HepG2 (cell line): Measurements from ENCODE around the gene CCDC18. TPM values are rescaled to one million over a fixed set of nuclear protein-coding genes. Genes with fewer than 3 reads are reported as not detected.
A peak's percentile ranks its signal among the peaks of the same experiment; 100 is the strongest.

Experiments used
- AGO2 ChIP-seq: fragments of 200-400 bp; formaldehyde crosslinking; optimal IDR thresholded peaks from 2 replicates; pipeline ENCODE3; 2017; ENCODE audit warnings: mild to moderate bottlenecking, low read depth, low read length, moderate library complexity
- ARID5B ChIP-seq: IDR thresholded peaks from 2 replicates; pipeline ENCODE4 v1.4.0; 2020; ENCODE audit warnings: mild to moderate bottlenecking, missing genetic modification reagents
- ASH2L ChIP-seq: fragments of 300-600, 200-600 bp; sonication (generic); IDR thresholded peaks from 2 replicates; pipeline ENCODE4 v1.7.0; 2017; ENCODE audit warnings: low read depth, mild to moderate bottlenecking, moderate library complexity, mixed read lengths, low read length; ENCODE audit not compliant: insufficient read length
- ATAD3A ChIP-seq: sonication (generic); formaldehyde crosslinking; IDR thresholded peaks from 2 replicates; pipeline ENCODE4 v1.4.0; 2020; ENCODE audit warnings: missing genetic modification reagents
- CHD4 ChIP-seq: fragments of 200-600 bp; sonication (generic); IDR thresholded peaks from 2 replicates; pipeline ENCODE4 v1.7.0; 2017; ENCODE audit warnings: mild to moderate bottlenecking, low read length, borderline replicate concordance
- CREB1 ChIP-seq, 2 experiments: fragments of 450-650 bp in 1 of 2; IDR thresholded peaks; 2 replicates each; pipeline ENCODE4 v1.6.1; 2016 to 2017; ENCODE audit warnings: control low read depth in 1 of 2, mild to moderate bottlenecking in 1 of 2, missing compliant biosample characterization in 1 of 2, missing genetic modification characterization in 1 of 2
- ELF3 ChIP-seq: IDR thresholded peaks from 2 replicates; pipeline ENCODE4 v1.6.1; 2016; ENCODE audit warnings: missing genetic modification reagents, missing compliant biosample characterization
- EZH2 ChIP-seq: conservative IDR thresholded peaks from 2 replicates; pipeline ENCODE4 v1.6.1; 2012; ENCODE audit warnings: mild to moderate bottlenecking, low read depth, low read length, moderate library complexity
- FOXA3 ChIP-seq: IDR thresholded peaks from 2 replicates; pipeline ENCODE4 v1.6.1; 2016; ENCODE audit warnings: missing genetic modification reagents, missing compliant biosample characterization
- POGZ ChIP-seq: sonication (generic); formaldehyde crosslinking; IDR thresholded peaks from 2 replicates; pipeline ENCODE4 v1.4.0; 2020; ENCODE audit warnings: mild to moderate bottlenecking, missing genetic modification reagents
- POLR2G ChIP-seq: fragments of 200-400 bp; formaldehyde crosslinking; IDR thresholded peaks from 2 replicates; pipeline ENCODE4 v1.6.1; 2018; ENCODE audit warnings: mild to moderate bottlenecking, low read depth, low read length, moderate library complexity
- SIN3A ChIP-seq: IDR thresholded peaks from 2 replicates; pipeline ENCODE4 v1.6.1; 2011; ENCODE audit warnings: low read depth, mild to moderate bottlenecking, control low read depth, low read length, borderline replicate concordance
- SNAPC5 ChIP-seq: sonication (generic); formaldehyde crosslinking; IDR thresholded peaks from 2 replicates; pipeline ENCODE4 v1.8.1; 2023; ENCODE audit warnings: mild to moderate bottlenecking, missing genetic modification reagents, borderline replicate concordance
- TEAD3 ChIP-seq: optimal IDR thresholded peaks from 2 replicates; pipeline ENCODE3; 2016; ENCODE audit warnings: borderline replicate concordance
- YY1 ChIP-seq: IDR thresholded peaks from 2 replicates; pipeline ENCODE4 v1.6.1; 2011; ENCODE audit warnings: low read length, low read depth, moderate library complexity, mild to moderate bottlenecking; ENCODE audit not compliant: insufficient read depth, insufficient replicate concordance
- ZFAT ChIP-seq: sonication (generic); formaldehyde crosslinking; conservative IDR thresholded peaks from 2 replicates; pipeline ENCODE4 v1.8.1; 2023; ENCODE audit warnings: missing genetic modification reagents, inconsistent platforms
- ZFP82 ChIP-seq: sonication (generic); formaldehyde crosslinking; IDR thresholded peaks from 2 replicates; pipeline ENCODE4 v1.5.1; 2020; ENCODE audit warnings: mild to moderate bottlenecking, missing genetic modification reagents, borderline replicate concordance
- ZNF503 ChIP-seq: sonication (generic); formaldehyde crosslinking; IDR thresholded peaks from 2 replicates; pipeline ENCODE4 v1.4.0; 2020; ENCODE audit warnings: missing genetic modification reagents
- ZNF614 ChIP-seq: IDR thresholded peaks from 2 replicates; pipeline ENCODE4 v1.6.1; 2018; ENCODE audit warnings: missing biosample characterization, missing genetic modification reagents, inconsistent platforms, borderline replicate concordance
- ZNF644 ChIP-seq: IDR thresholded peaks from 2 replicates; pipeline ENCODE4 v1.6.1; 2016; ENCODE audit warnings: low read depth
- ZNF790 ChIP-seq: sonication (generic); formaldehyde crosslinking; IDR thresholded peaks from 2 replicates; pipeline ENCODE4 v1.8.0; 2022; ENCODE audit warnings: missing genetic modification reagents, mild to moderate bottlenecking, borderline replicate concordance
- polyA plus RNA-seq, 8 experiments: library from polyadenylated mRNA; depleted of rRNA in 3 of 8; stranded (reverse) in 7 of 8; unstranded in 1 of 8; fragments of >200 nt; fragmentation: Illumina TruSeq in 4 of 8; extraction: Trizol in 4 of 8; gene quantifications; 2 replicates each; pipeline versions ENCODE4 v1.2.1 to v1.2.3, GENCODE V29; 2011 to 2016; ENCODE audit warnings: low read depth in 4 of 8, missing spikeins in 1 of 8, mixed read lengths in 1 of 8; ENCODE audit not compliant: insufficient read depth in 1 of 8
- total RNA-seq, 5 experiments: library from RNA; depleted of rRNA; stranded (reverse); fragments of >200 nt; fragmentation: Illumina TruSeq; extraction: Trizol; gene quantifications; 2 replicates each; pipeline ENCODE4 v1.2.3, GENCODE V29; 2016; ENCODE audit warnings: low read depth in 1 of 5

Gene CCDC18
- total and polyA plus RNA-seq, 2 of the 13 experiments (the other 11 are each of a cell fraction or from before 2014, with no cell fraction given), result 1.9 to 18.4 TPM

GRCh38 chr1:93275634-93276295 lies 95.2 kb downstream of the CCDC18 start (continued):
- TF ChIP-seq ZNF644 (peak; percentile 70; the same call in 1 of the 2 replicates), ZFAT (CRISPR knock-in tag) (peak; percentile 99), ASH2L (peak; percentile 88), ARID5B (CRISPR knock-in tag) (peak; percentile 50; the same call in 1 of the 2 replicates), POGZ (CRISPR knock-in tag) (peak; percentile 62), SIN3A (no peak), ATAD3A (no peak), ZFP82 (CRISPR knock-in tag) (no peak), YY1 (peak; percentile 79), SNAPC5 (CRISPR knock-in tag) (no peak), AGO2 (no peak), CHD4 (peak; percentile 90; the same call in 1 of the 2 replicates), FOXA3 (CRISPR knock-in tag) (peak; percentile 35; the same call in 1 of the 2 replicates), ELF3 (CRISPR knock-in tag) (peak; percentile 47), ZNF790 (CRISPR knock-in tag) (no peak), POLR2G (0 out of 2 replicates have a peak, but pooled peaks have one; percentile 43), ZNF503 (CRISPR knock-in tag) (peak; percentile 16; the same call in 1 of the 2 replicates), EZH2 (no peak), CREB1 (IDR thresholded peaks at IDR 0.05) (no peak), CREB1 (CRISPR knock-in tag; IDR thresholded peaks at IDR 0.05) (0 out of 2 replicates have a peak, but pooled peaks have one; percentile 21), ZNF614 (0 out of 2 replicates have a peak, but pooled peaks have one; percentile 65), TEAD3 (CRISPR knock-in tag) (peak; percentile 36)
